ENCODE results near the gene BID.

The BID gene

GRCh38 chr22:17810570-17811116, 36.4 kb upstream of the BID start:
- TF ChIP-seq GATA2 (IDR thresholded peaks at IDR 0.05; ENCODE audit: low read depth, low read length): no peak
- no peak for TF ChIP-seq GATA3 (IDR thresholded peaks at IDR 0.05; ENCODE audit: low read depth, low read length)

- TF ChIP-seq GATA3 (IDR thresholded peaks at IDR 0.05; ENCODE audit: low read depth, low read length) (no peak), GATA2 (IDR thresholded peaks at IDR 0.05; ENCODE audit: low read depth, low read length) (no peak)
Measured at GRCh38 chr22:17808693-17809403, 34.6 kb upstream of the BID start.

- TF ChIP-seq GATA3 (IDR thresholded peaks at IDR 0.05; ENCODE audit: low read depth, low read length): no peak
- no peak for TF ChIP-seq GATA2 (IDR thresholded peaks at IDR 0.05; ENCODE audit: low read depth, low read length)
Measured at GRCh38 chr22:17807578-17808410, 33.5 kb upstream of the BID start.

- TF ChIP-seq GATA2 (IDR thresholded peaks at IDR 0.05; ENCODE audit: low read depth, low read length): no peak
Measured at GRCh38 chr22:17807086-17807485, 32.8 kb upstream of the BID start.

- no peak for TF ChIP-seq GATA3 (IDR thresholded peaks at IDR 0.05; ENCODE audit: low read depth, low read length)
Measured at GRCh38 chr22:17806437-17806836, 32.2 kb upstream of the BID start.

- TF ChIP-seq GATA2 (IDR thresholded peaks at IDR 0.05; ENCODE audit: low read depth, low read length) (no peak), GATA3 (IDR thresholded peaks at IDR 0.05; ENCODE audit: low read depth, low read length) (no peak)
Measured at GRCh38 chr22:17804331-17805080, 30.2 kb upstream of the BID start.

GRCh38 chr22:17803609-17804270, 29.5 kb upstream of the BID start:
- TF ChIP-seq GATA3 (IDR thresholded peaks at IDR 0.05; ENCODE audit: low read depth, low read length): no peak
- no peak for TF ChIP-seq GATA2 (IDR thresholded peaks at IDR 0.05; ENCODE audit: low read depth, low read length)

GRCh38 chr22:17802822-17803221, 28.6 kb upstream of the BID start:
- TF ChIP-seq GATA2 (IDR thresholded peaks at IDR 0.05; ENCODE audit: low read depth, low read length) (no peak), GATA3 (IDR thresholded peaks at IDR 0.05; ENCODE audit: low read depth, low read length) (no peak)

- no peak for TF ChIP-seq GATA2 (IDR thresholded peaks at IDR 0.05; ENCODE audit: low read depth, low read length)
- TF ChIP-seq GATA3 (IDR thresholded peaks at IDR 0.05; ENCODE audit: low read depth, low read length): no peak
Measured at GRCh38 chr22:17802411-17802810, 28.1 kb upstream of the BID start.

GRCh38 chr22:17797721-17798559, 23.7 kb upstream of the BID start:
- TF ChIP-seq GATA2 (IDR thresholded peaks at IDR 0.05; ENCODE audit: low read depth, low read length) (no peak), GATA3 (IDR thresholded peaks at IDR 0.05; ENCODE audit: low read depth, low read length) (no peak)

- TF ChIP-seq GATA3 (IDR thresholded peaks at IDR 0.05; ENCODE audit: low read depth, low read length) (no peak), GATA2 (IDR thresholded peaks at IDR 0.05; ENCODE audit: low read depth, low read length) (no peak)
Measured at GRCh38 chr22:17796695-17797094, 22.4 kb upstream of the BID start.

- no peak for TF ChIP-seq GATA3 (IDR thresholded peaks at IDR 0.05; ENCODE audit: low read depth, low read length)
- no peak for TF ChIP-seq GATA2 (IDR thresholded peaks at IDR 0.05; ENCODE audit: low read depth, low read length)
Measured at GRCh38 chr22:17795661-17796548, 21.6 kb upstream of the BID start.
